Neural progenitor cell (in vitro differentiated cells): ENCODE results near the gene MMP14.

Experiments used
- CTCF ChIP-seq: fragments of 200-600 bp; sonication (generic); IDR thresholded peaks from 2 replicates; pipeline ENCODE4 v1.5.1; 2017; ENCODE audit warnings: antibody characterized with exemption, mild to moderate bottlenecking
- EZH2 ChIP-seq: fragments of 200-600 bp; sonication (generic); IDR thresholded peaks from 2 replicates; pipeline ENCODE4 v1.6.1; 2017; ENCODE audit warnings: antibody characterized with exemption, mild to moderate bottlenecking, moderate library complexity
- EZH2phosphoT487 ChIP-seq: fragments of 200-600 bp; sonication (generic); IDR thresholded peaks from 2 replicates; pipeline ENCODE4 v1.6.1; 2017; ENCODE audit warnings: antibody characterized with exemption

- TF ChIP-seq CTCF (no peak), EZH2 (no peak), EZH2phosphoT487 (no peak)
Measured at GRCh38 chr14:22841769-22842168, 5.4 kb downstream of the MMP14 start.
